WERI-Rb-1 (cell line): ENCODE measurements around the gene DAB1.

Experiments
- DNase-seq: peaks from one replicate; pipeline ENCODE4 v3.0.0-alpha.2; 2020
- H3K27ac ChIP-seq: fragments of 250-450 bp; sonication (Bioruptor Pico); 2 replicates; pipeline ENCODE4 v1.5.1; 2020; ENCODE audit warnings: mild to moderate bottlenecking, moderate library complexity
- H3K27me3 ChIP-seq: fragments of 250-450 bp; sonication (Bioruptor Pico); 2 replicates; pipeline ENCODE4 v1.5.1; 2021; ENCODE audit warnings: mild to moderate bottlenecking, low read depth, moderate library complexity; ENCODE audit not compliant: insufficient read depth, severe bottlenecking
- H3K36me3 ChIP-seq: fragments of 250-450 bp; sonication (Bioruptor Pico); 2 replicates; pipeline ENCODE4 v1.5.1; 2020; ENCODE audit warnings: mild to moderate bottlenecking, moderate library complexity
- H3K4me3 ChIP-seq: 2 replicates; pipeline ENCODE4 v1.5.1; 2011; ENCODE audit warnings: low read depth, mild to moderate bottlenecking, control low read depth, low read length
- H3K9me3 ChIP-seq: fragments of 250-450 bp; sonication (Bioruptor Pico); 2 replicates; pipeline ENCODE4 v1.5.1; 2021; ENCODE audit warnings: mild to moderate bottlenecking, moderate library complexity; ENCODE audit not compliant: severe bottlenecking
- TF ChIP-seq, protein P1 (sequence below): IDR thresholded peaks from 2 replicates; pipeline ENCODE4 v1.5.1; 2011; ENCODE audit warnings: low read depth, mild to moderate bottlenecking, control low read depth, inconsistent platforms, low read length

The DAB1 gene

DNA sequence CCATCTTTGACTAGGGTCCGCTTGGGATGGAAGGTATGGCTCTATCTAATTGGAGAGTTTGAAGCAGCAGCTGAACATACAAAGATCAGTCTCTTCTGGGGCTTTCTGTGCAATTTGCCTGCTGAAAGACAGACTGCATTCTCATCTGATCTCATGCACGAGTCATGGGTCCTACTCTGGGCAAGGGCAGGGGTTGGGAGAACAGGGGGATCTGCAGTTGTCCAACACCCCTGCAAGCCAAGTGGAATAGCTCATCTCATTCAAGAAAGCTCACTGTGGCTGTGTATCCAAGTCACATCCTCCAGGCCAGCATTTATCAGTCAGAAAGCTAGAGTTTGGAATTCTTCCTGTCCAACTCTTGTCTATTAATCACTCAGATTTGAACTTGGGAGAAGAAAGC is 280.9 kb downstream of the DAB1 start:
- Histone ChIP-seq H3K27me3 (no peaks in the 10 kb centered on the region), H3K9me3 (no peaks in the 10 kb centered on the region), H3K27ac (no peak overlapping the region), H3K4me3 (no peak overlapping the region), H3K36me3 (no peaks in the 10 kb centered on the region)
- TF ChIP-seq, protein P1, sequence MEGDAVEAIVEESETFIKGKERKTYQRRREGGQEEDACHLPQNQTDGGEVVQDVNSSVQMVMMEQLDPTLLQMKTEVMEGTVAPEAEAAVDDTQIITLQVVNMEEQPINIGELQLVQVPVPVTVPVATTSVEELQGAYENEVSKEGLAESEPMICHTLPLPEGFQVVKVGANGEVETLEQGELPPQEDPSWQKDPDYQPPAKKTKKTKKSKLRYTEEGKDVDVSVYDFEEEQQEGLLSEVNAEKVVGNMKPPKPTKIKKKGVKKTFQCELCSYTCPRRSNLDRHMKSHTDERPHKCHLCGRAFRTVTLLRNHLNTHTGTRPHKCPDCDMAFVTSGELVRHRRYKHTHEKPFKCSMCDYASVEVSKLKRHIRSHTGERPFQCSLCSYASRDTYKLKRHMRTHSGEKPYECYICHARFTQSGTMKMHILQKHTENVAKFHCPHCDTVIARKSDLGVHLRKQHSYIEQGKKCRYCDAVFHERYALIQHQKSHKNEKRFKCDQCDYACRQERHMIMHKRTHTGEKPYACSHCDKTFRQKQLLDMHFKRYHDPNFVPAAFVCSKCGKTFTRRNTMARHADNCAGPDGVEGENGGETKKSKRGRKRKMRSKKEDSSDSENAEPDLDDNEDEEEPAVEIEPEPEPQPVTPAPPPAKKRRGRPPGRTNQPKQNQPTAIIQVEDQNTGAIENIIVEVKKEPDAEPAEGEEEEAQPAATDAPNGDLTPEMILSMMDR = no peak
- no peak for DNase-seq

- no peaks in the 10 kb centered on the region for H3K27me3 ChIP-seq
- H3K36me3 ChIP-seq = no peaks in the 10 kb centered on the region
- DNase-seq = no peak
- H3K4me3 ChIP-seq = no peak overlapping the region
- no peak overlapping the region for H3K27ac ChIP-seq
- TF ChIP-seq, protein P1 = no peak
- no peaks in the 10 kb centered on the region for H3K9me3 ChIP-seq
Observed at GRCh38 chr1:57142169-57142568, 281.7 kb downstream of the DAB1 start.

DNA sequence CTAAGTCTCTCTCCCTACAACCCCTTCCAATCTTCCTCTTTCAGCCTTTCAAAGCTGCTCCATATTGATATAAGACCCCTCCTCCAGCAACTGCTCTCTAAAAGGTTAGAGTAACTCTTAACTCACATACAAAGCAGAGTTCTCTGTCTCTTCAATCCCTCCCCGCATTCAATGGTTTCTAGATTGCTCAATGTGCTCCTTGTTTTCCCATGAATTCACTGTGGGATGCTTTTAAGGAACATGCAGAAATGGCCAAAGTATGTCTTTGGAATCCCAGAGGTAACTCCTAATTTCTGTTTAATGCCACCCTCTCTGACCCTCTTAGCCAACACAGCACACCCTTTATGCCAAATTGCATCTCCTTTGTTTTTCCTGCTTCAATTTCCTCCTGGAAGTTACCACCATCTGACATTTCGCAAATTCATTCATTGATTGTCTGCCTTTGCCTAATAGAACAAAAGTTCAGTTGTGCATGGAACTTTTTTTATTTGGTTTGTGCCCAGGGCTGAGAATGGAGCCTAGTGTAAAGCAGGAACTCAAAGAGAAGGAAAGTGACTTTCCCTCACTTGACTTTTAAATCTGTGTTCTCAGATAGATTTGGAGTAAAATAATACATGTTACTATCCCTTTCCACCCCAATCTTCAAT is 285.3 kb downstream of the DAB1 start:
- H3K36me3 ChIP-seq = no peaks in the 10 kb centered on the region
- no peak overlapping the region for H3K27ac ChIP-seq
- TF ChIP-seq, protein P1 = no peak
- no peak for DNase-seq
- no peak overlapping the region for H3K4me3 ChIP-seq
- H3K9me3 ChIP-seq = no peaks in the 10 kb centered on the region
- H3K27me3 ChIP-seq = no peaks in the 10 kb centered on the region

- no peaks in the 10 kb centered on the region for H3K36me3 ChIP-seq
- no peak for DNase-seq
- no peaks in the 10 kb centered on the region for H3K9me3 ChIP-seq
- TF ChIP-seq, protein P1 = no peak
- H3K27me3 ChIP-seq = no peaks in the 10 kb centered on the region
- H3K4me3 ChIP-seq = no peak overlapping the region
- H3K27ac ChIP-seq = no peak overlapping the region
Observed at GRCh38 chr1:57137980-57138379, 285.9 kb downstream of the DAB1 start.

- DNase-seq = no peak
- TF ChIP-seq, protein P1 = no peak
- Histone ChIP-seq H3K27me3 (no peaks in the 10 kb centered on the region), H3K36me3 (no peaks in the 10 kb centered on the region), H3K9me3 (no peaks in the 10 kb centered on the region), H3K27ac (no peak overlapping the region), H3K4me3 (no peak overlapping the region)
Observed at GRCh38 chr1:57134803-57135202, 289.1 kb downstream of the DAB1 start.

DNA sequence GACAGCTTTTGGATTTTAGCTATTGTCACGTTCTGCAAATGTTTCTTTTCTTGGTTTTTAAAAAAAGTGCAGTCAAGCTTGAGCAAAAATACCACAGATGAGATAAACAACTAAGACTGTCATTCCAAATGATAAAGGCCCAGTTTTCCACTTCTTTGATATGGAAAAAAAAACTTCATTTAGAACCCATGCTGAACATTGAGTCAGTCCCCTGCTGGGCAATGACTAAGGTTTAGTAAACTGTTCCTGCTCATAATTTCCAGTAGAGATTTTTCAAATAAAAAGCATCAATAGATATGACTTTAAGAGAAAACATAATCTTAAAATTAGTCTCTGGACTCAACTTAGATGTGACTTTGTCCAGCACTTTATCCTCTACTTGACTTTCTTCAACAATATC is 290.2 kb downstream of the DAB1 start:
- no peak overlapping the region for H3K4me3 ChIP-seq
- H3K36me3 ChIP-seq = no peaks in the 10 kb centered on the region
- TF ChIP-seq, protein P1 = no peak
- DNase-seq = no peak
- H3K27me3 ChIP-seq = no peaks in the 10 kb centered on the region
- no peaks in the 10 kb centered on the region for H3K9me3 ChIP-seq
- no peak overlapping the region for H3K27ac ChIP-seq
